GM19351 (cell line): ENCODE results near the gene PSMB5.

ENCODE experiments used
- ATAC-seq: cut with Tn5 transposase; IDR thresholded peaks from one replicate; pipeline ENCODE4 v1.9.1; 2021; ENCODE audit warnings: mild to moderate bottlenecking, moderate library complexity; ENCODE audit not compliant: unreplicated experiment

Gene PSMB5

DNA sequence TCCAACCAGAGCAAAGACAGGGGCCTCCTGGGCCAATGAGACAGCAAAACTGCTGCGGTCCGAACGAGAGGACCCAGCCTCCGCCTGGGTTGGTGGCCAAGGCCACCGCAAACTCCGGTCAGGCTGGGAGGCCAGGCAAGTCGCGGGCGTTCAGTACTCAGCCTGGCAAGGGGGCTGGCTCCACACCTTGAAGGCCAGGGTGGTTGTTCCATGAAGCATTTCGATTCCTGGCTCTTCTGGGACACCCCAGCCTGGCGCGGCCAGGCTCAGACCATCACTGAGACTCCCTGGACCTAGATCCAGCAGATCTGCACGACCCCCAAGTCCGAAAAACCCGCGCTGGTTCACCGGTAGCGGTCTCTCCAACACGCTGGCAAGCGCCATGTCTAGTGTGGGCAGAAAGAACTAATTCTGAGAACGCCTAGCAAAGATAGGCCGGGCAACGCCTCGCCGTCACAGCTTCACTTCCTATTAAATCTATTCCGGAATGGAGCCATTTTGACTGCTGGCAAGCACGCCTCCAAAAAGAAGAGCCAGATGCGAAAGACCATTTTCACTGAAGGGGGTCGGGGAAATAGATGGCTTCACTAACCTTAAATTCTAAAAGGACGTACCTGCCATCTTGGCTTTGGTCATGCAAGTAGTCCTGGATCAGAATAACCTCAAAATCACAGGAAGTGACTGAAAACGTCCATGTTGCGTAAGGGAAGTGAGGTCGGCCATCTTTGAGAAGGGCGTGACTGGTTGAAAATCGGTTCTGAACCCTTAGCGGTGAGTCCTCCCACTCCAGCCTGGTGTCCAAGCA, at the start of gene PSMB5:
PSMB5 (minus strand) TSS at position 403 of the 805 bp plus-strand sequence; CDS start at position 384, 19 bp downstream.
- peak; percentile 94 for ATAC-seq

DNA sequence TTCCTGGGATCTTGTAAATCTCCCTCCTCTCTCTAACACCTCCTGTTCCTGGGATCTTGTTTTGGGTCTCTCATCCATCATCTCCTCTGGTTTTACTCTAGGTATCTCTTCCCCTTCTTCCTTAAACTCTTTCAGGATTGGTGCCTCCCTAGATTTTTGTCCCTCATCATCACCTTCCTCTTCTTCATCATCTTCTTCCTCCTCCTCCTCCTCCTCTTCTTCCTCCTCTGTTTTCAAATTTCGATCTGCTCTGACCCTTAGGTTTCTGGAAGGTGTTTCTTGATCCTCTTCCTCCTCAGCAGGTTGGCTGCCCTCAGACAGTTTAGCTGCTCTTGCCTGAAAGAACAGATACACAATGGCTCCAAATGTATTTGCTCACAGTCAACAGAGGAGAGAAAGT, 45.8 kb upstream of the PSMB5 start:
- ATAC-seq = no peak

DNA sequence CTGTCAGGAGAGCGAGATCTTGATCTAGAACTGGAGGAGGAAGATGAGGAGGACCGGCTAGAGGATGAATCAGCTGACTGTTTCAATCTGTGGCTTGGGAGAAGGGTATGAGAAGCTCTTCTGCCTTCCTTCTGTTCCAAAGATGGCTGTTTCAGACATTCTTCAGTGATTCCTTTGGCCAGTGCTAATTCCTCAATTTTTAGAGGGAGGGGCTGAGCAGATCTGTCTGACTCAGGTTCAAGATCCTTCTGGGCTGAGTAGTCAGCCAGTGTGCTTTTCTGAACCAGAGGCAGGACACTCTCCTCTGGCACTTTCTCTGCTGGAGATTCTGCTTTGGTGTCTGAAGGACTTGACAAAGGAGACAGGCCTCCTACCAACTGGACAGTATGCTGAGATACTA, 45.0 kb upstream of the PSMB5 start:
- no peak for ATAC-seq

DNA sequence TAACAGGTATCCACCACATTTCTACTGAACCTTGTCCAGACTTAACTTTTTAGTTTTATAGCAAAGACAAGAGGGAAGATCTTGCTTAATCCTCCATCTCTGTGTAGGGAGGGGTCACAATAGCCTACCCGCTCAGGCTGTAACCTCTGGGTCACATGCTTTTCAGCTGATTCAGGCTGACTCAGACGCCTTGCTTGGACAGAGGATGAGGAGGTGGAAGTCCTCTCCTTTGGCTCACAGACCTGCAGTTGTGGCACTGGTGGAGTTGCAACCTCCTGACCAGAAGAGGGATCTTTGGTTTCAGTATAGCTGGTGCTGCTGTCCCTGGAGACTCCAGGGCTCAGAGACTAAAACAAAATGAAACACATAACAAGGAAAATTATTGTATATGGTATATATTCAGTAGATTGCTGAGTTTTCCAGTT, 44.0 kb upstream of the PSMB5 start:
- ATAC-seq = no peak

DNA sequence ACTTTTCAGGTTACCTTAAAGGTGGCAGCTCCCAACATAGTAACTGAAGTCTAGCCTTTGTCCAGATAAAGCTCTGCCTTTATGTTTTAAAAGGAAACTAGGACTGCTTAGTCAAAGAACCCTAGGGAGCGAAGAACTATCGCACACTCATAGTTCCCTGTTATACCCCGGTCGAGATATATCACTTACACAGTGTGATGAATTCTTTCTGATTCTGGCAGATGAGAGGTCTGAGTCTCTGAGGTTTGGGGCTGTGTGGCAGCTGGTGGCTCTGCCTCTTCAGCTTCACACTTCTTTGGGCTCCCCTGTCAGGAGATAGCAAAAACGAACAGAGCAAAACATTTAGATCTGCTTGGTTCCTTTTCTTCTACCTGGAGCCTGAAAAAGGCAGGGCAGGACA, 43.3 kb upstream of the PSMB5 start:
- no peak for ATAC-seq

DNA sequence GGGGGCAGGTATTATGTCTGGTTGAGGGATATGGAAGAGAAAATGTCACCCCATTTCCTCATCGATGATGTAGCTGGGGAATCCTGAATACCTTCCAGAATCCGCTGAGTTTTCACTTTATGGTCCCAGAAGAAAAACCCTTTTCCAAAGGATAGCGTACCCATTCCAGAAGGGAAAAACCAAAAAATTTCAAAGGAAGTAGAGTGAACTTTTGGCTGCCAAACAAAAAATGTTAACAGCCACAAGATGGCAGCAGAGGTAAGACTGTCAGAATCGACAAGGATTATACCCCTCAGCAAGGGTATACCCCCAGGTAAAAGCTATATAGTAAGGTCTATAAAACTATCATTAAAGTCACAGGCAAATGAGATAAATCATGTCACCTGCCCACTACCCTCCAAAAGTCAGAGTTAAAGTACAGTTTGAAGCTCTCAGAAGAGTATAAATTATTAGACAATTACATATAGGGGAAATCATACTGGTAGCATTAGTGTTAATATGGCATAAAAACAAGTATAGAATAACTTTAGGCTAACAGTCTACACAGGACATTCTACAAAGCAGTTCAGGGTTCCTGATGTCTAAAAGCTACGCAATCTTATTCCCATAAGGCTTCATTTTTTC, 42.2 kb upstream of the PSMB5 start:
- ATAC-seq = no peak

DNA sequence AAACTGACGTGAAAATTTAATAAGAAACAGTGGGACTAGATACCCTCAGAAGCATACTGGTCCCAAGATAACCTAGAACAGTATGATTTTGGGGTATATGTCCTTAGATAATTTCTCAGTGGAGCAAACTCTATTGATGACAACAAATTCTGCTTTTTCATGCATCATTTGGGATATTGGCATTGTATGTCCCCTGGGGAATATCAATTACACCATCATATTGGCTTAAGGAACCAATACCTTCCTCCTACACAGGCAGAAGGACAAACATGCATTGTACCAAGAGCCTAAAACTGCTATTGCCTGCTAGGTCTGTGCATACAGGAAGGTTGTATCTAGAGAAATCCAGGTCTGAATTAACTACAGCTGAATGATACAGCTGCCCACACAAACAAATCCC, 40.2 kb upstream of the PSMB5 start:
- no peak for ATAC-seq

DNA sequence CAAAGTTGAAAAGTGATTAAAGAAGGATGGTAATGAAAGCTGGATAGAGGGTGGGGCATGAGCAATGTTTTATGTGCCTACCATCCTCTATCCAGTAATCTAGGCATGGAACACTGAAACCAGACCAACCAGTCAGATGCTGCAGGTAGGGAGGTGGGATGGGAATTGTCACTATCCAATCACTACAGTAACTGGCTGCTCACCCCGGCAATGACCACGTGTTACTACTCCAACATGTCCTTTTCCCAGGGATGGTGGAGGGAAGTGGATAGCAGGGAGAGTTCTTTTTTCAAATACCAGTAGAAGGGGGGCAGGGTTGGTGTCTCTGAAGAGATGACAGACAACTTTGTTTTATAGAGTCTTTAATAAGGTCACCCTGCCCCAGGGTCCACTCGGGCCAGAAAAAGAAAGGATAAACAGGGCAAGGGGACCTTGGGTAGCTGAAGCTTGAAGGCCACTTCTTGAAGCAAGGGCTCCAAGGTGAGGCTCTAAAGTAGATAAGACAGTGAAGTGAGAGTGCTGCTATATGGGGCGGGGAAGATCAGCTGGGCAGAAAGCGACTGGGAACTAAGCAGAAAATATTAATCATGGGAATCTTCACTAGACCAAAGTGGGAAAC, 37.3 kb upstream of the PSMB5 start:
- no peak for ATAC-seq

DNA sequence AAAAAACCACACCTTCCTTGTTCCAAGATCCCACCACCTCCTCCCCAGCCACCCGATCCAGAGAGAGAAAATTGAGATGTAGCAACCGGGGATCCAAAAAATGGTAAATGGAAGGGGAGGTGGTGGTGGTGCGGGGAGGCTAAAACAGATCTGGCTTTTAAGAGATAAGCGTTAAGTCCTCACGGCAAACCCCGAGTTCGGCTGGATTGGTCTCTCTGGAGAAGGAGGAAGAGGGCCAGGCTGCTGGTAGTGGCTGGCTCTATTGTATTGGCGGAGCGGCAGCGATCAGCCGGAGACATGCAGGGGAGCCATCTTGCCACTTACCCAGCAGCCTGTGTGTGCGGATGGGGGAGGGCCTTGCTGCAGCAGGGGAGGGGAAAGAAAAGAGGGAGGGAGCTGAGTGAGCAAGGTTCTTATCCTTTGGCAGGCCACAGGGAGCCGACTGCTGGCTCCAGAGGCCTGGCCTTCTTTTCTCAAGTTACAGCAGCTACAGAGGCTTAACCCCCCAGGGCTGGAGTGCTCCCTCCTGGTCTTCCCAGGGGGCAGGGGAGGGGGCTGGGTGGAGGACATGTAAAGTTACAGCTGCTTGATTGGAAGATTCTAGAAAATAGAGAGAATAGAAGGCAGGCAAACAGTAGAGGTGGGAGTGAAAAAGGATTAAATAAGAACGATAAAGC, 36.7 kb upstream of the PSMB5 start:
- ATAC-seq = peak; percentile 96

DNA sequence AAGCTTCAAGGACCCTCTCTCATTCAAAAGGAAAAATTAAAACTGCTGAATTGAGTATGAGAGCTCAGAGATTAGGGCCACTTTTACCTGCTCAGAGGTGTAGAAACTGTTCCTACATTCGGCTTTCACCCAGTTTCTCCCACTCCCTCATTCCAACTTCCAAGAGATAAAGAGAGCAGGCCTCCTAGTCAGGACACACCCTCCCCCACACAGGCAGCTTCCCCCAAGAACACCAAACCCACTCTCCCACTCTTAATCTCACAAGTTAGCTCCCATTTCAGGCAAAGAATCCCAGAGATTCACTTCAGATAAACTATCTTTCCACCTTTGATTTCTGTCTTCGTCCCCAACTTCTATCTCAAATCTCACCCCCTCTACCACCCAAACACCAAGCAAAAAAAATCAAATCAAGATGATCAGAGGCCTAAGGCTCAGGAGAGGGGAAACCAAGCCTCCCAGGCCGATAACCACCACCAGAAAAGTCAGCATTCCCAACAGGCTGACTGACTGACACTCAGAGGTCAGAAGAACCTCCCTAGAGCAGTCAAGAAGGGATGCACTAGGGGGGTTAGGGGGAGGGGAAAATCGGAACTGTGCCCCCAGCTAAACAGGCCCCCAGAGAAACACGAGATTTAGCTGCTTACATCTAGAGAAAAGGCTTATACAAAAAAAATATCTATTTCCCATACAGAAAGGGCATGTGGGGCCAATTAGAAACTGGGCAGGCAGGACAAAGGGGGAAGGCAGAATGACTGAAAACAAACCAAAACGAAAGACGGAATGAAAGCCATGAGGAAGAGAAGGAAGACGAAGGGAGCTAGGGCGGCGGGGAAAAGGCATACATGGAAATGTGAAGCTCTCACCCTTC, 35.8 kb upstream of the PSMB5 start:
- ATAC-seq = no peak

DNA sequence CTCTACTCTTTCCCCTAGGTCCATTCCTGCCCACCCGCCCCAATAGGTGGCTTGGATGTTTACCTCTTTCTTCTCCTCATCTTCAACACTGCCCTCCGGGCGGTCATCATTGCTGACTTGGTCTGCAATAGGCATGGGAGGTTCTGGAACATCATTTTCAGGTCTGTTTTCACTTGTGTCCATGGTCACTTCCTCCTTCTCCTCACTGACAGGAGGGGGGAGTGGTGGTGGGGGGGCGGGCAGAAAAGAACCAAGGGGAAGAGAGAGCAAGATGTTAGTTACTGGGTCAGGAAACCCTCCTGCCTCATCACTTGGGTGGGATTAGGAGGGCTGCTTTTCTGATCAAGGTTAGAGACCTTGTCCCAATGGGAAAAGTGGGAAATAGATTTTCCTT, 34.7 kb upstream of the PSMB5 start:
- no peak for ATAC-seq

DNA sequence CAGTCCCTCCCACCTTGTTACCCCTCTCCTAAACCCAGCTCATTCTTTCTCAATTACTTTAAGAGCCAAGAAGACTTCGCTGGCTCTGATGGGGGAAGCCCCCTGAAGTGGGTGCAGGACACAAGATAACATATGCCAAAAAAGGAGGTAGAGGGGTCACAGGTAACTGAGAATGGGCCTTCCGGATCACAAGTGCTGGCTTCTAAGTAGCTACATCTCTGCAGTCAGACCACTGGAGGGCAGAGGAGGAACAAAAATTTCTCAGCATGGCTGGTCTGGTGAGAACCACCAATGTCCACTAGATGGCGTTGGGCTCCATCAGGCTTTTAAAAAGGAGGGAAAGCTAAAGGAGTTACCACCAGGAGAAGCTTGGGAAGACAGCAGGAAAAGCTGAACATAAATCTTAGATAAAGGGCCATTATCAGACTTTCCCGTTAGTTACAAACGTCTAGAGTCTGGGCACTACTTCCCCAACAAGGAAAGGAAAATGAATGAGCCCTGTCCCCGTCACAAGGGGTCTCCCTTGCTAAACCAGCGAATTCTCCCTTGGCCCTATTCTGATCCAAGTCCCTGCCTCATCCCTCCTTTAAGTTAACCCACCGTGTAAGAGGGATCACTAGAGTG, 34.2 kb upstream of the PSMB5 start:
- ATAC-seq = peak; percentile 81

DNA sequence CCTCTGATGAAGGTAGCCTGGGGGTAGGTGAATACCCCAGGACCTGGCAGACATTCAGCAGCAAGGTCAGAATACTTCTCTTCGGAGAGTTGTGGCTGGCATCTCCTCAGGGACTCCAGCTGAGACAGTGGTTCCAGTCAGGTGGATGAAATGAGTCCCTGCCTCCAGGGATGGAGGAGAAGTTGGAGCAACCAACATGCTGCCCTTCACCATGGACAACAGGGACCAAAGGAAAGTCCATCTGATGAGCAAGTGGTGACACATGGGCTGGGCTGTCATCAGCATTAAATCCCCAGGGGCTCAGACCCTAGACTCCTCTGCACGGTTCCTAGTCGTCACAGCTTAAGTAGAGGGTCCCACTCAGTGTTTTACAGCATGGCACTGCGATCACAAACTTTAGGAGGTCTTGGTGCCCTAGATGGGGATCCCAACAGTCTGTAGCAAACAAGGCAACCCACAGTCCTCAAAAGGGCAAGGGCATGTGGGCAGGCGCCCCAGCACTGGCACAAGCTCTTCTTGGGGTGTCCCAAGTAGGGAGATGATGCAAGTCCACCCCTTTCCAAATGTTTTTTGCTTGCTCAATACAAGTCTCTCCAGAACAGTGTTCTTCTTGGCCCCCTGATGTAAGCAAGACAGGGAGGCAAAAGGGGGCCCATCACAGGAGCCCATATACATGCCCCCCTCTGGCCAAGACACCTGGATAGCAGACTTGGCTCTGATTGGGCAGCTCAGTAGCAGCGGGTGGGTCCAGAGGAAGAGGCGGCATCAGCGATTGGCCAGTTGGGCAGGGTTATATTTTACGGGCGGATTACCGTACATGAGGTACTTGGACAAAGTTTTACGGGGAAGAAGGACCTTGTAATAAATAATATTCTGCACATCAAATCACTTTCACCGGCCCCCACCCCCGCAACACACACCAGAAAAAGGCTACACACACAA, 33.4 kb upstream of the PSMB5 start:
- ATAC-seq = no peak

DNA sequence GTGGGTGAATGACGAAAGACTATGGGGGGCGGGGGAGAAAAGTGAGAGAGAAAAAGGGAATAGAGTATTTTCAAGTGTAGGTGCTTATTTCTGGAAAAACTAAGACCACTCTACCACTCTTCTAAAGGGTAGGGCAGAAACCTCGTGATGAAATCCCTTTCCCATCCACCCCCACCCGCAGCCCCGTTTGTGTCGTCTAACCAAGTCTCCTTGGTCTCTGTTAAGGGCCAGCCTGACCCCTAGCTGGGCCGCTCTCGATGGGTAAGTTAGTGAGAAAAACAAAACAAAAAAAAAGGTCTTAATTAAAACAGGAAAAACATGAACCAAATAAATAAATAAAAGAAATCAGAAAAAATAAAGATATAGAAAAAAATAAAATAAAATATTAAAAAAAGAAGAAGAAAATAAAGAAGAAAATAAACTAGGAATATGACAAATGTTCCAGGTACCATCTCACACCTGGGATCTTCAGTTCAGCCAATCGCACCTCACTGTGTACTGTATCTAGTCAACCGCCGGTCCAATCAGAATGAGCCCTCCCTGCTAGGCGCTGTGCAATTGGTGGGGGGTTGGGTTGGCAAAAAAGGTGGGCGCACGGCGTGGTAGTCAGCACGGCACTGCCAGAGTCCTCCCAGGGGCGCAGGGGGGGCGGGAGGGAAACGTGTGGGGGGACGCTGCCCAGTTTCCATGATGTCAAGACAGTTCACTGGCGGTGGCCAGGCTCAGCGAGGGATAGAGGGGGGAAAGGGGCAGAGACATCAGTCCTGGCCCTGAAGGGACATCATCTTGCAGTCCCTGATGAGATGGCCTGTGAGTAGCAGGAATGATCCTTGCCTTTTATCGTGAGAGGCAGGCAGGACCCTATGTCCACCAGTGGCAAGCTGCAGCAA, 32.4 kb upstream of the PSMB5 start:
- ATAC-seq = no peak

DNA sequence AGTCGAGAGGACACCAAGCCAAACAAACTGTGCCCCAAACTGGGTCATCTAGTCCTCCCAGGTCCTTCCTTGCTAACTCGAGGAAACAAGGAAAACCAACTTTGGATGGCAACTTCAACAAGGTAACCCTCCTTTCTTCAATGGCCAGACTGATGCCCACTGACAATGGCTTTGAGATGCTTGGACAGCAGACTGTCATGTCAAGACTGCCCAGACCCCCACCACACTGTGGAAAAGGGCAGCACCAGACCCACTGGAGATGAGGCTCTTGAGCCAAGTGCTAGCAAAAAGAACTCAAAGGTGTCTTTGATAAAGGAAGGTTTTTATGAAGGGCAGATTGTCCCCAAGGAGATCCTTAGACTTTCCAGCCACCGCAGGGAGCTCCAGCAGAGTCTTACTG, 31.7 kb upstream of the PSMB5 start:
- no peak for ATAC-seq

DNA sequence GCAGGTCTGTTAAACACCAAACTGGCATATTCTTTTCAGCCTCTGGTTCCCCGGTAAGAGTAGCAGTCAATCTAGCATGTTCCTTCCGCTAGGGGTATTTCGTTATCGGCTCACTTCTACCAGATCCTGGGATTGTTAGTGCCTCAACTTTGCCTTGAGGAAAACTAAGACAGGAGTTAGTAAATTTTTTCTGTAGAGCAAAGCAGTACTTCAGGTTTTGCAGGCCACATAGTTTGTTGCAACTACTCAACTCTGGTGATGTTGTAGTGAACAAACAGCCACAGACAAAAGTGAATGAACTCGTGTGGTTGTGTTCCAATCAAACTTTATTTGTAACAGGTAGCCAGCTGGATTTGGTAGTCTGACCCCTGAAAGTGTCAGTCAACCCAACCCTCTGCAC, 28.9 kb upstream of the PSMB5 start:
- no peak for ATAC-seq

DNA sequence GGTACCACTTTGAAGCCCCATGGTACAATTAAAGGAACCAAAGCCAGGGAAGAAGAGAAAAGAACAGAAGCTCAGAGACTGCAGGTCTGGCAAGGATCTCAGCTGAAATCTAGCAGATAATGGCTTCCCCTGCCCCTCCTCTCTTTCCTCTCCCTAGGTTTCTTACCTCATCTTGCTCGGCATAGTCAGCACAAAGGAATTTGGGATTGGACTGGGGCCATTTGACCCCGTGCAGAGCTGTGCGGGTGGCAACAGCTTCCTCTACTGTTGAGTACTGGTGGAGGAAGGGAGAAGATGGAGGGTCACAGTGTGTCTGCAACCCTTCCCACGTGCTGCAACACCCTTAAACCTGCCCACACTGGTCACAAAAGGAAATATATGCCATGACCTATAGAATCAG, 27.3 kb upstream of the PSMB5 start:
- no peak for ATAC-seq
